Measurements from ENCODE around the gene NBPF14. TPM values are rescaled to one million over a fixed set of nuclear protein-coding genes. Genes with fewer than 3 reads are reported as not detected.
"Not testable (repeated sequence)": the region's sequence is repeated elsewhere in the genome, so short reads cannot be mapped to it uniquely, and the experiment has no call there.

Gene NBPF14
- total RNA-seq, 8 experiments from 2014 or later: 4.6 to 28.5 (median 11.1) TPM

- ATAC-seq (replicated peaks in 6 of 8); in situ Hi-C loops (cut with MboI; ENCODE audit: low pct_unique_long_range_greater_than_20kb in 2 of 9, low sequenced_read_pairs in 9 of 9, unreplicated experiment in 9 of 9): not testable (repeated sequence)
- WGBS, 10 experiments: no CpG with 5 or more reads among the region's 3 CpGs
Measured at GRCh38 chr1:148514310-148514709, 81.5 kb downstream of the NBPF14 start.

GRCh38 chr1:148512571-148513184 lies 83.1 kb downstream of the NBPF14 start:
- H3K4me3 ChIP-seq; H3K4me1 ChIP-seq (replicated peaks in 1 of 2); in situ Hi-C loops (cut with MboI; ENCODE audit: low pct_unique_long_range_greater_than_20kb in 2 of 9, low sequenced_read_pairs in 9 of 9, unreplicated experiment in 9 of 9); H3K27ac ChIP-seq; ATAC-seq (replicated peaks in 6 of 8): not testable (repeated sequence)
- WGBS, 10 experiments: no CpG with 5 or more reads among the region's 9 CpGs

More at GRCh38 chr1:148514310-148514709, 81.5 kb downstream of the NBPF14 start:
- not testable (repeated sequence) for H3K27ac ChIP-seq; H3K4me3 ChIP-seq; H3K4me1 ChIP-seq (replicated peaks in 1 of 2)

GRCh38 chr1:148493933-148494332 lies 101.9 kb downstream of the NBPF14 start:
- in situ Hi-C loops (cut with MboI; ENCODE audit: low pct_unique_long_range_greater_than_20kb in 2 of 9, low sequenced_read_pairs in 9 of 9, unreplicated experiment in 9 of 9); H3K4me3 ChIP-seq; ATAC-seq (replicated peaks in 6 of 8); H3K27ac ChIP-seq; H3K4me1 ChIP-seq (replicated peaks in 1 of 2): not testable (repeated sequence)

- WGBS, 10 experiments: 45 to 100% (median 100%) methylated on average over 1 to 3 of the region's 12 CpGs; no CpG with 5 or more reads in 4 of the 10 experiments
- not testable (repeated sequence) for H3K4me1 ChIP-seq (replicated peaks in 1 of 2)
Measured at GRCh38 chr1:148483029-148483428, 112.8 kb downstream of the NBPF14 start, which contains the start of gene PPIAL4G. TSS of gene PPIAL4G (minus strand) at chr1:148483302. CDS start at chr1:148483252, 50 bp downstream.

More at GRCh38 chr1:148483029-148483428, 112.8 kb downstream of the NBPF14 start, which contains the start of gene PPIAL4G:
- ATAC-seq (replicated peaks in 6 of 8); H3K4me3 ChIP-seq; H3K27ac ChIP-seq; in situ Hi-C loops (cut with MboI; ENCODE audit: low pct_unique_long_range_greater_than_20kb in 2 of 9, low sequenced_read_pairs in 9 of 9, unreplicated experiment in 9 of 9): not testable (repeated sequence)

Other genes with a start within 250 kb of the NBPF14 start
- gene PPIAL4G, start 112.7 kb downstream of the NBPF14 start, total RNA-seq: under 1 TPM in 6 of 8 experiments, not detected in 2; 0.11 to 0.62 (median 0.19) TPM
- 1 to 10 TPM in 3 of 8 experiments, under 1 TPM in 3, not detected in 2; 0.21 to 1.9 (median 1.1) TPM for gene NUDT4B, start 152.8 kb upstream of the NBPF14 start, total RNA-seq
- gene PDE4DIP, start 248.4 kb upstream of the NBPF14 start, total RNA-seq: 100 to 1,000 TPM in 1 of 8 experiments, 10 to 100 TPM in 7; 39.0 to 215 (median 64.9) TPM